T47D (cell line): ENCODE data around the gene FRYL.
A peak's percentile ranks its signal among the peaks of the same experiment; 100 is the strongest.

Source experiments
- DNase-seq, 2 experiments: peaks; one replicate each; pipeline versions ENCODE4 v3.0.0 to v3.0.0-alpha.2; 2011 to 2012; ENCODE audit warnings: low read depth in 1 of 2, low spot score in 1 of 2
- JUND ChIP-seq: IDR thresholded peaks from 2 replicates; pipeline ENCODE4 v1.6.1; 2012; ENCODE audit warnings: low read depth
- in situ Hi-C: cut with HindIII; loops from 2 replicates; pipeline ENCODE4 v1.10.0; 2016; ENCODE audit warnings: low sequenced_read_pairs, low pct_unique_long_range_greater_than_20kb

The FRYL gene

DNA sequence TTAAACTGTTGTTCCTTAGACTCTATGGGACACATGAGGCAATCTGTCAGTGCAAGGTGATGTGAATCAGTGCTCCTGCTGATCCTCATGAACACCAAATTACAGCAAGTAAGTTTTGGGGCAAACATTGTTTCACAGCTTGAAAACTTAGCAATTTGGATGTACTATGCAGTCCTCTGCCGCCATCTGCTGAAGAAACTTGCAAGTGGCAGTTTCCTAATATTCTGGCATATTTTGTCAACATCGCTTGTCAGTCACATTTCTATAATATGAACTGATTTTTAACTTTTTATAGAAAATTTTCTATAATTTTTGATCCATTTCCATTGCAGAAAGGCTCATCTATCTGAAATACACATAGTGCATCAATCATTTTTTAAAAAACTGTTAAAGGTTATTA lies 233.7 kb downstream of the FRYL start:
- peak in 1 of 2 experiments; percentile 50 for DNase-seq
- in situ Hi-C loops = no loop called here
- TF ChIP-seq JUND = no peak

GRCh38 chr4:48543796-48544195 lies 236.3 kb downstream of the FRYL start:
- TF ChIP-seq JUND = no peak
- in situ Hi-C loops = no loop called here

DNA sequence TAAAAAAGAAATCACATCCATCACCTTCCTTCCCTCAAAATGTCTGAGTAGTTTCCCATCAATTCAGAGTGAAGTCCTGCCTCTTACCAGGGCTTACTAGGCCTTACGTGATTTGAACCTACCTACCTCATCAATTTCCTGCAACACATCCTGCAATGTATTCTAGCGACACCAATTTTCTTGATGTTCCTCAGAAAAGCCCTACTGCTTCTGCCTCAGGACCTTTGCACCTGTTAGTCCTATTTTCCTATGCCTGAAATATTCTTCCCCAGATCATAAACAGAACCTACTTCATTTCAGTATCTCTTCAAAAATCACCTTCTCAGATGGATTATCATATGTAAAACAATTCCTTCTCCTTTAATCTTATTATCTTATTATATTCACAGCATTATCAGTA lies 237.2 kb downstream of the FRYL start:
- in situ Hi-C loops = no loop called here

More at GRCh38 chr4:48543796-48544195, 236.3 kb downstream of the FRYL start:
- DNase-seq = no peak

DNA sequence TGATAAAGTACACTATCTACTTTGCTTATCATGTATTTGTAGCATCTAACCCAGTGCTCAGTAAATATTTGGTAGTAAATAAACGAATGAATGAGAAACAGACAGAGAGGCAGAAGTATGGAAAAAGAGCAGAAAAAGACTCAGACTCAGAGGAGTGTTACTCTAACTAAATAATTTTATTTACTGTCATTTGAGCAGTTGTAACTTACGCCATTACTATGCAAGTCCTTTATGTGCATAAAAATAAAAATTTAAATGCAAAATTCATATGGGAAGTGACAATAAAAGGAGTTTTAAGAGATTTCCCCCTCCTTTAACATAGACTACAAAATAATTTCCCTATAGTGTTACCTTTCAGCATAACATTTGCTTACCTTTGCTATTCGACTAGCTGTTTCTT lies 240.5 kb downstream of the FRYL start:
- in situ Hi-C loops = no loop called here
- TF ChIP-seq JUND = no peak
- no peak for DNase-seq

More for the DNA sequence above, 237.2 kb downstream of the FRYL start:
- no peak for TF ChIP-seq JUND
- no peak for DNase-seq

DNA sequence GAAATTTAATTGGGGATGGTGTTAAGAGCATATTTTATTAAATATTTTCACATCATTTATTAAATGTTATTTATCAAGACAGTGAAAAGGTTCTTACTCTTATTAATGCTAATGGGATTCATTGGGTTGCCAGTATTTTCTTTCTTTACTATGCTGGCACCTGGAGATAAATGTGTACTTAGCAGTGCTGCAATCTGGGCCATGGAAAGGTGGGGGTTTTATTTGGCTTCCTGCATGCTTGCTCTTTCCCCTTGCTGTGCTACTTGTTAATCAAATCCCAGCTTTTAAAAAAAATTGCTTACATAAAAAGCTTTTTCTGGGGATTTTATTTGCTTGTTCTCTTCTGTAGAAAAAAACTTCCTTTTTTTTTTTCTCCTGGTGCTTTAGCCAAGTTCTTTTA lies 241.7 kb downstream of the FRYL start:
- no peak for TF ChIP-seq JUND
- no peak for DNase-seq
- in situ Hi-C loops = no loop called here

DNA sequence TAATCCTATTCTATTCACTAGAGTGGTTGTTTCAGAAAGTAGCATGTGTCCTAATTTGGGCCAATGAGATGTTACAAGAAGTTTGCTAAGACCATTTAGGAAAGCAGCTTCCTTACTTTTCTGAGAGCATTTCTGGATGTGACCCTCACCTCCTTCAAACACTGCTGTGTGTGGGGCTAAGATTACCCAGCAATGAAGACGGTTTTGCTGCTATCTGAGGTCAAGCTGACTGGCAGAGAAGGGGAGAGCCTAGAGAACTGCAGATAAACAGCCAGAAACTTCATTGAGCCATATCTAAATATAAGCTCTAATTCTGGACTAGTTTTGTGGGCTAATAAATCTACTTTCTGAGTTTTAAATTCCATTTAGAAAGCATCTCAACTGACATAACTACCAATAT lies 253.7 kb downstream of the FRYL start:
- no peak for DNase-seq
- in situ Hi-C loops = no loop called here
- no peak for TF ChIP-seq JUND

DNA sequence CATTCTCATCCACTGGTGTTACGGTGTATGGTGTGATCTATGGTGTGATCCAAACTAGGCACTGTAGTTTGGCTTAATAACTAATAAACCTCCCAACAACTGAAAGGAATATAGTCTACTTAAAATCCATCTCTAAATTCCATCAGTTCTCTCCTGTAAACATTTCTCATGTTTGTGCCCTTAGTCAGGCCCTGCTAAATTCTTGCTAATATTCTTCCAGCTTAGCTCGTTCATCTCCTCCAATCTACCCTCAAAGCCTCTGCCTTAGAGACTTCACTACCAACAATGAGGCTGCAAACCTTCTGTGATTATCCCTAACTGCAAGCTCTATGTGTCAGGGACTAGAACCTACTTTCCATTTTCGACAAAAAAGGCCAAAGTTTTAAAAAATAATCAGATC lies 261.9 kb downstream of the FRYL start:
- TF ChIP-seq JUND = no peak
- in situ Hi-C loops = no loop called here

DNA sequence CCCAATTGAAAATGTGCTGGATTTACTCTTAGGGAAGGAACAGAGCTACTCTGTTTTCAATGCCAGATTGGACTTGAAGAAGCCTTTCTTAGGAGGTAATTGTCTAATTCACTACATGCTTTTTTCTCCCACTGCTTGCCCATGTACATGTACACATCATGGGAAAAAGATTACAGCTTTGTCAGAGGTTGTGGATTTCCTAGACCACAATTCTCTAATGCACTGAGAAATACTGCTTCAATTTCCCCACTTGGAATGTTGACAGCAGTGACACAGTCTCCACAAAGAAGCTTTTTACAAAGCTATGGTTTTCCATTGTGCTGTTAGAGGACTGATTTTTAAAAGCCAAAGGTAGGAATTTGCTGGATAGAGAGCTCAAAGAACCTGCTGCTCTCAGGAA lies 270.5 kb downstream of the FRYL start:
- in situ Hi-C loops = no loop called here
- no peak for TF ChIP-seq JUND
- DNase-seq = no peak

More for the DNA sequence above, 261.9 kb downstream of the FRYL start:
- no peak for DNase-seq

GRCh38 chr4:48506716-48507115 lies 273.4 kb downstream of the FRYL start:
- in situ Hi-C loops = no loop called here
- DNase-seq = no peak
- no peak for TF ChIP-seq JUND

DNA sequence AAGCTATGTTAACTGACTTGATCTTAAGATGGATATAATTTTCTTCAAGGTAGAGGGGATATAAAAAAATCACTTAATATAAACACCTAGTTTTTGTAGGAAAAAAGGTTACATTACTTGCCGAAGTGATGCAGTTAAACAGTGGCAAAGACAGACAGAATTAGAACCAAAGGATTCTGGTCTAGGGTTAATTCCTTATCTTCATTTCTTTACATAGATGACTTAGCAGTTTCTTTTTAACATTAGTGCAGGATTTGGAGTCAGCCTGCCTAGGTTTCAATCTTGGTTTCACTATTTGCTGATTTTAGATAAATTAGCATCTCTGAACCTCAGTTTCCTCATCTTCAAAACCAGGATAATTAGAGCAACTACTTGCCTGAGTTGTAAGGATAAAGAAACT lies 275.7 kb downstream of the FRYL start:
- in situ Hi-C loops = no loop called here
- DNase-seq = no peak
- TF ChIP-seq JUND = no peak

GRCh38 chr4:48504026-48504330 lies 276.1 kb downstream of the FRYL start:
- TF ChIP-seq JUND = no peak
- in situ Hi-C loops = no loop called here

DNA sequence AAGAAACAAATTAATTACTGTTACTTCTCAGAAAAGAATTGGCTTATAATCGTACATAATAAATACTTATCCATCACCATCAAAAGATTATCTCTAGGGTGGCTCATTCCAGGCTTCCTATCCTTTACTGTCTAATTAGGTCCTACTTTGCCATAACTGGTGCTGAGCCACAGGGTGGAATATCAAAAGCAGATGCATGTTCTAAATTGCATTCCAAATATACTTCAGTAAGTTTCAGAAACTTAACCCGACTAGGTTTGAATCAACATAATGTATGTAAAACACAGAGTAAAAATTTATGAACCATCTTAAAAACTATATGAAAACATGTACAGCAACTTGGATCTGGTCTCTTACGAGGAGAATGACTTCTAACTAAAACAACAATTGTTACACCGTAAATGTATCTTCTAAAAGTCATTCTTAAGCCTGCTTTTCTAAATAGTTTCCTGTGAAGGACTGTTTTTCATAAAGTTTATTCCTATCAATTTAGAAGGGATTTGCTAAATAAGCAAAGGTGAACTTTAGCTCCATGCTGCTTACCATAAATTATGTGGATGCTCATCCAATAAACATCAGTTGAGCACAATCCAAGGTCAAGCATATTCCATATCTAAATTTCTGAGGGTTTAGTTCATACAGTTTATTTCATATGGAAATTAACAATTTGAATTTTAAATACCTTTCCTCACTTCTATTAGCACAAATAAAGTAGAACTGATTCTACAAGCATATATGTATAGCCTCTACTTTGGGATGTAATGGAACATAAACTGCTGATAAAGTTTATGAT lies 276.6 kb downstream of the FRYL start:
- TF ChIP-seq JUND = no peak
- DNase-seq = no peak
- in situ Hi-C loops = no loop called here

More at GRCh38 chr4:48504026-48504330, 276.1 kb downstream of the FRYL start:
- DNase-seq = no peak

DNA sequence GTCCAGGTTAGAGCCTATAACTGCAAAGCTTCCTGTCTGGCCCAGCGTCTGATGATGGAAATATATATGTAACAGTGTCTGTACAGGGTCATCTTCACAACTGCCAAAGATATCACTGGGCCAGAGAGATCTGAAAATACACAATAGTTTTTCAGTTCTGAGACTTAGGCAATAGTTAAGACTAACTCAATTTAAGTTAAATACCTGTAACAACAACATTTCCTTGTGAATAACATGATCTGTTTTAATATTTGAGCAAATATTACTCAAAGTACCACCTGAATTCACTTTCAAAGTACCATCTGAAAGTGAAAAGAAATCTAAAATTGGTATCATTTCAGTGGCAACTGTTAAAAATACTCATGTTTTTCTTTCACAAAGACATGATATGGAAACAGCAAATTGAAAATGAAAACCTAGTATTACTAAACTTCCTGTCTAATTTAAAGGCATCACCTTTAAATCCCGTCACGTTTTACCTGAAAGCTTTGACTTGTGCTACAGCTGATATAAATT lies 280.5 kb downstream of the FRYL start:
- in situ Hi-C loops = no loop called here
- DNase-seq = no peak
- no peak for TF ChIP-seq JUND

- in situ Hi-C loops = no loop called here
- DNase-seq = no peak
- no peak for TF ChIP-seq JUND
Measured at GRCh38 chr4:48498895-48499294, 281.2 kb downstream of the FRYL start.
